GM12874 (cell line): ENCODE results near the gene TMEM145.

Experiments
- CTCF ChIP-seq: IDR thresholded peaks from 2 replicates; pipeline ENCODE4 v1.5.1; 2011; ENCODE audit warnings: low read depth, mild to moderate bottlenecking, control low read depth, low read length, moderate library complexity; ENCODE audit not compliant: insufficient read depth

Gene TMEM145

DNA sequence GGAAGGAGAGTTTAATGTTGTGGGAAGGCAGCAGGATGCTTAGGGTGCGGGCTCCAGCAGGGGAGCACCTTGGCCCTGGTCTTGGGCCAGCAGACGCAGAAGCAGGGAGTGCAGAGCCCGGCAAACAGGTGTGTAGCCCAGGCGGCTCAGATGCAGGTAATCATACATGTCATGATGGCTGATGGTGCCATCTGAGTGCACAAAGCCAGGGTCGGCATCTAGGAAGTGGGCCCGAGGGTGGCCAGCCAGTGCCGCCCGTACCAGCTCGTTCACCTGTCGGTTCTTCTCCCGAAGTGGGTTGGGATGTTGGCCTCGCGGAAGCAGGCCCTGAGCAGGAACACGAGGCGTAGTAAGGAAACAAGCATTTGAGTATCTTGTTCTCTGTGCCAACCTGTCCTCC, 16.1 kb upstream of the TMEM145 start:
- TF ChIP-seq CTCF, result no peak

- no peak for TF ChIP-seq CTCF
These were observed 11.4 kb upstream of the TMEM145 start, which contains the start of gene PRR19 for GRCh38 chr19:42301646-42302203. PRR19 (plus strand) TSS chr19:42302132; CDS start chr19:42309585, 7,453 bp downstream.

GRCh38 chr19:42303101-42303464, 10.0 kb upstream of the TMEM145 start:
- TF ChIP-seq CTCF, result no peak

GRCh38 chr19:42303876-42304275, 9.2 kb upstream of the TMEM145 start:
- TF ChIP-seq CTCF, result no peak

- no peak for TF ChIP-seq CTCF
These were observed 6.5 kb upstream of the TMEM145 start for GRCh38 chr19:42306646-42307045.

GRCh38 chr19:42309686-42310085, 3.4 kb upstream of the TMEM145 start:
- TF ChIP-seq CTCF, result no peak

- peak; percentile 8; the same call in 1 of the 2 replicates for TF ChIP-seq CTCF
These were observed 1.5 kb upstream of the TMEM145 start for GRCh38 chr19:42311657-42312056.
